Umbilical cord (tissue), 2 donors: ENCODE measurements around the gene CNIH1. TPM values are rescaled to one million over a fixed set of nuclear protein-coding genes. Genes with fewer than 3 reads are reported as not detected.
A peak's percentile ranks its signal among the peaks of the same experiment; 100 is the strongest.
"Not testable (repeated sequence)": the region's sequence is repeated elsewhere in the genome, so short reads cannot be mapped to it uniquely, and the experiment has no call there.

Experiments used
- DNase-seq: peaks from one replicate; pipeline ENCODE4 v3.0.0-alpha.2; 2015; ENCODE audit warnings: low spot score
- total RNA-seq: library from RNA; depleted of rRNA; stranded (reverse); fragments of >200 nt; gene quantifications from one replicate; pipeline ENCODE4 v1.2.3, GENCODE V29; 2014; ENCODE audit warnings: low replicate concordance; ENCODE audit not compliant: insufficient read depth

Gene CNIH1
- total RNA-seq, 1 donor from 2014 or later, result 112 TPM

DNA sequence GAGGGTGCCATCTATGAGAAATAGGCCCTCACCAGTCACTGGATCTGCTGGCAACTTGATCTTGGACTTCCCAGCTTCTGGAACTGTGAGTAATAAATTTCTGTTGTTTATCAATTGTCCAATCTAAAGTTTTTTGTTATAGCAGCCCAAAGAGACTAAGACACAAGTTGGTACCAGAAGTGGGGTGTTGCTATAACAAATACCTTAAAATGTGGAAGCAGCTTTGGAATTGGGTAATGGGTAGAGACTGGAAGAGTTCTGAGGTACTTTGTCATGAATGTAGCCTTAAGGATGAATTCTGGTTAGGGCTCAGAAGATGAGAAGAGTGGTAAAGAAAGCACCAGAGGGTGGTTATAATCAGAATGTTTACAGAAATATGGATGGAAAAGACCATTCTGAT is 26.1 kb upstream of the CNIH1 start:
- DNase-seq, result no peak

GRCh38 chr14:54465654-54466053 is 24.5 kb upstream of the CNIH1 start:
- no peak for DNase-seq

DNA sequence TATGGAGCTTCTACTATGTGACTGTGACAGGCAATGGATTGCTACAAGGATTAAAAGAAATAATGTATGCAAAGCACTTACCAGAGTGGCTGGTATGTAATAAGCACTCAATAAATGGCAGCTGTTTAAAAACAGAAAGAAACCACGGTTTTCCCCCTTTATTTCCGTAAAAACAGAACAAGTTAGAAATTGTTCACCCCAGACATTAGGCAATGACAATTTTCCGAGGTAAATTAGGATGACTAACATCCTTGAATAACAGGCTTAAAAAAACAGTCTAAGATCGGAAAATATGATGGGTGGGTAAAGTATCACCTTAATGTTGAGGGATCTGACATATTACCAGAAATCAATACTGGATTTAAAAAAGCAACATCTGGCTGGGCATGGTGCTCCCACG is 20.9 kb upstream of the CNIH1 start:
- no peak for DNase-seq

DNA sequence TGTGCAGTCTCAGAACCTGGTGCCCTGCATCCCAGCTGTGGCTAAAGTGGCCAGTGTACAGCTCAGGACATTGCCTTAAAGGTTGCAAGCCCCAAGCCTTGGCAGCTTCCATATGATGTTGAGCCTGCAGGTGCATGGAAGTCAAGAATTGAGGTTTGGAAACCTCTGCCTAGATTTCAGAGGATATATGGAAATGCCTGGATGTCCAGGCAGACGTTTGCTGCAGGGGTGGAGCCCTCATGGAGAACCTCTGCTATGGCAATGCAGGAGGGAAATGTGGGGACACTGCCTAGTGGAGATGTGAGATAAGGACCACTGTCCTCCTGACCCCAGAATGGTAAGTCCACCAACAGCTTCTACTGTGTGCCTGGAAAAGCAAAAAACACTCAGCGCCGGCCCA is 17.9 kb upstream of the CNIH1 start:
- DNase-seq, result no peak

- not testable (repeated sequence) for DNase-seq
Measured at GRCh38 chr14:54458536-54458935, 17.4 kb upstream of the CNIH1 start.

GRCh38 chr14:54457609-54457996 is 16.4 kb upstream of the CNIH1 start:
- DNase-seq, result no peak

DNA sequence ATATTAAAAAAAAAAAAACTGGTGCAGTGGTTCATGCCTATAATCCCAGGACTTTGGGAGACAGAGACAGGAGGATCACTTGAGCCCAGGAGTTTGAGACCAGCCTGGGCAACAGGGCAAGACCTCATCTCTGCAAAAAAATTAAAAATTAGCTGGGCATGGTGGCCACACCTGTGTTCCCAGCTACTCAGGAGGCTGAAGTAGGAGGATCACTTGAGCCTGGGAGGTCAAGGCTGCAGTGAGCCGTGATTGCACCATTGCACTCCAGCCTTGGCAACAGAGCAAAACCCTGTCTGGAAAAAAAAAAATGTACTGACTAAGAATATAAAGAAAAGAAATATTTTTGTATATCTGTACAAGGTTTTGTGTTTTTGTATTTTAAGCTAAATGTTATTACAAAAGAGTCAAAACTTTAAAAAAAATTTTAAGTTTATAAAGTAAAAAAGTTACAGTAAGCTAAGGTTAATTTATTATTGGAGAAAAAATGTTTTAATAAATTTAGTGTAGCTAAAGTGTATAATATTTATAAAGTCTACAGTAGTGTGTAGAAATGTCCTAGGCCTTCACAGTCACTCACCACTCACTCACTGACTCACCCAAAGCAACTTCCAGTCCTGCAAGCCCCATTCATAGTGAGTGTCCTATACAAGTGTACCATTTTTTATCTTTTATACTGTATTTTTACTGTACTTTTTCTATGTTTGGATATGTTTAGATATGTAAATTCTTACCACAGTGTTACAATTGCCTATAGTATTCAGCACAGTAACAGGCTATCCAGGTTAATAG is 15.8 kb upstream of the CNIH1 start:
- DNase-seq, result not testable (repeated sequence)

DNA sequence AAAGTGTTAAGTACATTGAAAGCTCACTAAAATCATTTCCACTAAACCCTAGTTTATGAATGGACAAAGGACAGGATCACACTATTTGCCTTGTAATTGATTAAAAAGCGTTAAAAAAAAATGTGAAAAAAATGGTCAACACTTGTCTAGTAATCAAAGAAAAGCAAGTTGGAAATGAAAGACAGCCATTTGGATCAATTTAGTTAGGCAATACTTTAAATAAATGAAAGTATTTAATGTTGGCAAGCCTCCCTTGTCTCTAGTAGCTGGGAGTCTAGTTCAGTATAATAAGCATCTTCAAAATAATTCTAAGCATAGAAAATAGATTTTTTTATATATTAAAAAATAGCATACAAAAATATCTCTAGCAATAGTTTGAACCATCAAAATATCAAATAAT is 14.2 kb upstream of the CNIH1 start:
- no peak for DNase-seq

DNA sequence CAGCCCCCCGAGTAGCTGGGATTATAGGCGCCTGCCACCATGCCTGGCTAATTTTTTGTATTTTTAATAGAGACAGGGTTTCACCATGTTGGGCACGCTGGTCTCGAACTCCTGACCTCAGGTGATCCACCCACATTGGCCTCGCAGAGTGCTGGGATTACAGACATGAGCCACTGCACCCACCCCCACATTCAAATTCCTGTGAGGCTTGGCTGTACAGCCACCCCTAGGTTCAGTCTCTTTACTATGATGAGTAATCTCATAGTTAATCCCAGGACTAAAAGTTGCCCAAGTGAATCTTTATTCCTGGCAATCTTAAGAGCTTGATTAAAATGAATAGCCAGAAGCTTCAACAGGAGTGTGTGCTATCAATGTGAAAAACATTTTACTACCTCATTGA is 12.8 kb upstream of the CNIH1 start:
- DNase-seq, result not testable (repeated sequence)

GRCh38 chr14:54453252-54453651 is 12.1 kb upstream of the CNIH1 start:
- no peak for DNase-seq

DNA sequence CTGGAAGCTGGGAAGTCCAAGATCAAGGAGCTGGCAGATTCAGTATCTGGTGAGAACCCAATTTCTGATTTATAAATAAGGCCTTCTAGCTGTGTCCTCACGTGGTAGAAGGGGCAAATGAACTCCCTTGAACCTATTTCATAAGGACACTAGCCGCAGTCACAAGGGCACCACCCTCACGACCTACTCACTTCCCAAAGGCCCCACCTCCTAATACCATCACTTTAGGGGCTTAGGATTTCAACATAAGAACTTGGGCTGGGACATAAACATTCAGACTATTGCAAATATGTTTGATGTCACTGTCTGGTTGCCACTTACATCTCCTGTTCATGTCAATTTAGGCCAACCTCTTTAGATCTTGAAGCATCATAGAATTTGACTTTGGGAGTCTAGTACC is 10.8 kb upstream of the CNIH1 start:
- no peak for DNase-seq

GRCh38 chr14:54451121-54451601 is 10.0 kb upstream of the CNIH1 start:
- no peak for DNase-seq

DNA sequence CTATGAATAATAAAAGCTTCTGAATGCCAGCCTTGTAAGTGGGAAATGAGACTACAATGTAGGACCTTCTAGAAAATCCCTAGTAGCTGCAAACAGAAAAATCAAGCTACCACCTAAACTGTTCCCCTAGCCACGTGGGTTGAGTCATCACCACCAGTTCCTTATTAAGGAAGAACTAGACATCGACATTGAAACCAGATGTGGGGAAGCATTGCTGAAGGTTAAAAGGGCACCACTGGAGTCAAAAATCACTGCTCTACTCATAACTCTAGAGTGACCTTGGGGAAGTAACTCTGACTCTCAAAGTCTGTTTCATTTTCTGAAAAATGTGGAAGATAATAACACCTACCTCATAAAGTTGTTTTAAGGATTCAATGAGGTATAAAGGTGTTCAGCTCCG is 9.4 kb upstream of the CNIH1 start:
- no peak for DNase-seq

DNA sequence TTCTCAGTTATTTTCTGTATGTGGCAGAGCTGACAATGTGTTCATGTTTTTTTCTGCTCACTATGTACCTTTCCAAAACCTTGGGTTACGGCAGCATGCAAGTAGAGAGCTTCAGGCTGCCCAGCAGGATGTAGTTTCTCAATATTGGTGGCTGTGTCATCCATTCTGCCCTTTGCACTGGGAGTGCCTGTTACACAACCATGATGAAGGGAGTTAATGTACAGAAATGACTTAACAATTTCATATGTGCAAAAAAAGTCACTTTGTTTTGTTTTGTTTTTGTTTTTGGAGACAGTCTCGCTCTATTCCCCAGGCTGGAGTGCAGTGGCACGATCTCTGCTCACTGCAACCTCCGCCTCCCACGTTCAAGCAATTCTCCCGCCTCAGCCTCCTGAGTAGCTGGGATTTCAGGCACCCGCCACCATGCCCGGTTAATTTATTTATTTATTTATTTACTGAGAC is 6.1 kb upstream of the CNIH1 start:
- DNase-seq, result no peak

DNA sequence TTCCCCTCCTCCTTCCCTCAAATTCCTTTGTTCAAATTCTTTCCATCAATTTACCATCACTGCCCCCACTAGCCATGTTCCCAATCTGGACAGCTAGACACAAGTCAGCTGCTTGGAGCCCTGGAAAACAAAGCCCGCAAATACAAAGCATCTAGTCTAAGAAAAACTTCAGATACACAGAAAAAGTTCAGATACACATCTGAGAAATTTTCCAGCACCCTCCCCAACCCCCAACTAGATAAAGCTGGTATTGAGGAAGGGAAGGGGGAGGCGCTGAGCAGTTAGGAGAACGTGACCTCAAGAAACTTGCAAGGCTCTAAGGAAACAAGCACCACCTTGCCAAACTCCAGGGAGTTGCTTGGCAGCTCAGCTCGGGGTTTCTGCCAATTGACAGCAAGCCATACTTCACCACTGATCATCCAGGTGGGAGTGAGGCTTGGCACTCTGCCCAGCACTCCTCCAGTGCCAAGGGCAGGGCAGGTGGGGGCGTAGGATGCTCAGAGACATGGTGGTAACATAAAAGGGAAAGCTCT is 5.1 kb upstream of the CNIH1 start:
- DNase-seq, result peak; percentile 20

DNA sequence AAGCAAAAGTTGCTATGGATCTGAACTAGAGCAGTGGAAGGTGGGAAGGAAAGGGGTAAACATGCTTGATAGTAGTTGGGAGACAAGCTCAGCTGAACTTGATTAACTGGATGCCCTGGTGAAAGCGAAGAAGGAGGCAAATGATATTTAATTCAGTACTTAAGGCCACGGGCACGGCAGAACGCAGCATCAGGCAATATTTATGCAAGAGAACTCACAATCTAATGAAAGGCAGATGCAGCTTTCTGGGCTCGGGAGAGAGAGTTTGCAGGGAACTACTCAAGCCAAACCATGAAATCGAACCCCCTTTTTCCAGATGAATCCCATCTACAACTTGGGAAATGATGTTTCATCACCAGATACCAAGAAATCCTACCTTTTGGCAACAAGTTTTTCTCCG is 3.5 kb upstream of the CNIH1 start:
- no peak for DNase-seq

- no peak for DNase-seq
Measured at GRCh38 chr14:54443981-54444380, 2.8 kb upstream of the CNIH1 start.

DNA sequence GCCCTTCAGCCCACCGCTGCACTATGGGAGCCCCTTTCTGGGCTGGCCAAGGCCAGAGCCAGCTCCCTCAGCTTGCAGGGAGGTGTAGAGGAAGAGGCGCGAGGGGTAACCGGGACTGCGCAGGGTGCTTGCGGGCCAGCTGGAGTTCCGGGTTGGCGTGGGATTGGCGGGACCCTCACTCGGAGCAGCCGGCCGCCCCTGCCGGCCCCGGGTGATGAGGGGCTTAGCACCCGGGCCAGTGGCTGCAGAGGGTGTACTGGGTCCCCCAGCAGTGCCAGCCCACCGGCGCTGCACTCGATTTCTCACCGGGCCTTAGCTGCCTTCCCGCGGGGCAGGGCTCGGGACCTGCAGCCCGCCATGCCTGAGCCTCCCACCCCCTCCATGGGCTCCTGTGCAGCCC is 1.8 kb upstream of the CNIH1 start:
- not testable (repeated sequence) for DNase-seq

- peak; percentile 7 for DNase-seq
Measured at GRCh38 chr14:54440476-54440872, 700 bp downstream of the CNIH1 start.

DNA sequence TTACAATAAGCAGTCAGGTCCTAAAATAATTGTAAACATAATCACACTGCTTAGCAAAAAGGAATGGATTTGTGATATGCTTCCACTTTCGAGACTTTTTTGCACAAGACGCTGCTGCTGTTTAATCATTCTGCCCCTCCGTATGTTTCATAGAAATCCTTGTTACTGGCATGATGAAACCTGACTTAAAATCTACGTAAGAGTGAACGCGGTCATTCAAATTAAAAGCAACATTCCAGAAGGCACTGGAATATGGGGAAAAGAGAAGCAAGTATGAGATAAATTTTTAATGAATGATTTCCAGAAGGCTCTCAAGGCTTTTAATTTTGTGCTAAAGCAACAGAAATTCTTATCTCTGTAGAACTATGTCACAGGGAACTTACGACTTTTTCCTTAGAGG is 1.1 kb downstream of the CNIH1 start:
- DNase-seq, result peak; percentile 12

DNA sequence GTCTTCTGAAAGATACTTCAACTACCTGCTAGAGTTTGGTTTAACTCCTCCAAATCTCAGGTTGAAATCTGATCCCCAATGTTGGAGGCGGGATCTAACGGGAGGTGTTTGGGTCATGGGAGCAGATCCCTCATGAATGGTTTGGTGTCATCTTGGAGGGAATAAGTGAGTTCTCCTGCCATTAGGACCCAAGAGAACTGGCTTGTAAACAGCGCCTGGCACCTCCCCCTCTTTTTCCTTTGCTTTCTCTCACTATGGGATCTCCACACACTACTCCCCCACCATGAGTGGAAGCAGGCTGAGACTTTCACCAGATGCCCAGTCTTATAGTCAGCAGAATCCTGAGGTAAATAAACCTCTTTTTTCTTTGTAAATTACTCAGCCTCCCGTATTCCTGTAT is 2.5 kb downstream of the CNIH1 start:
- no peak for DNase-seq

GRCh38 chr14:54437954-54438353 is 3.2 kb downstream of the CNIH1 start:
- DNase-seq, result not testable (repeated sequence)

- DNase-seq, result peak; percentile 21
Measured at GRCh38 chr14:54435500-54435981, 5.6 kb downstream of the CNIH1 start.
